HFF-Myc (cell line): Measurements from ENCODE around the gene ANKS1A.

Source experiments
- DNase-seq: peaks from one replicate; pipeline ENCODE4 v3.0.0-alpha.2; 2011; ENCODE audit warnings: low read depth; ENCODE audit errors: extremely low read depth
- H3K4me3 ChIP-seq: replicated peaks from 2 replicates; pipeline ENCODE4 v1.5.1; 2011; ENCODE audit warnings: low read depth, mild to moderate bottlenecking, control low read depth, low read length
- TF ChIP-seq, protein P1 (sequence below): IDR thresholded peaks from 2 replicates; pipeline ENCODE4 v1.5.1; 2012; ENCODE audit warnings: mild to moderate bottlenecking, low read depth, low read length, control low read depth; ENCODE audit errors: missing control alignments

ANKS1A gene

DNA sequence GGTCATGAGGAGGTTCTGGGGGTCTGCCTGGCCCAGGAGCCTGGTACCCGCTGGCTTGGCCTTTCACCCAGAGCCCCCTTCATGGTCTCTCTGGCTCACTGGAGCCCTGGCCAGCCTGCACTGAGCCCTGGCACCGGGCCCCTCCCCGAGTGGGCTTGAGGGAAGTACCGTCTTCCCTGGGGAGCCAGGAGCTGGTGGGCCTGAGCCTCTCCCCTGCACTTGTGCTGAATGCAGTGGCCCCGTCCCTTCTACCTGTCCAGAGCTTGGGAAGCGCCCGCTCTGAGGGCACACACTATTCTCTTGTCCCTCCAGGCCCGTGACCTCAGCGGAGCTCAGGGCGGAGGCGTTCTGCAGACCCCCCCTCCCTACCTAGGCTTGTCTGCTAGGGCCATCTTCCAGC, 189.8 kb downstream of the ANKS1A start:
- no peak overlapping the region for H3K4me3 ChIP-seq

DNA sequence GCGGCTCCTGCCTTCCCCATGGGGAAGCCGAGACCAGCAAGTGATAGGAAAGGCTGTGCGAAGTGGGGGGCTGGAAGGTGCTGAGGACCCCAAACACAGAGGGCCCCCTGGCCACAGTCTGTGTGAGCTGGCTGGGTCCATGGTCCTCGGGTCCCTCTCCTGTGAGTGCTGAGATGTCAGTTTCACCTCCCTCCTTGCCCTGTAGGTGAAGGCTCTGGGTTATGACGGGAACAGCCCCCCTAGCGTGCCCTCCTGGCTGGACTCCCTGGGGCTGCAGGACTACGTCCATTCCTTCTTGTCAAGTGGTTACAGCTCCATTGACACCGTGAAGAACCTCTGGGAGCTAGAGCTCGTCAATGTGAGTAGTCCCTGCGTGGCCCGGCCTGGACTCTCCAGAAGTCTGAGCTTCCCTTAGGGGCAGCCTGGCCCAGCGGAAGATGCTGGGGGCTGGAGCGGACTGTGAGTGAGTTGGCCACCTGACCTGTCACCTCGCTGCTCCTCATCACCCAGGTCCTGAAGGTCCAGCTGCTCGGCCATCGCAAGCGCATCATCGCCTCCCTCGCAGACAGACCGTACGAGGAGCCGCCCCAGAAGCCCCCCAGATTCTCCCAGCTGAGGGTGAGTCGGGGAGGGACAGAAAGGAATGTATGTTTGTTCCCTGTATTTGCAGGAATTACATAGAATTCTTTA, 190.4 kb downstream of the ANKS1A start:
- TF ChIP-seq, protein P1, sequence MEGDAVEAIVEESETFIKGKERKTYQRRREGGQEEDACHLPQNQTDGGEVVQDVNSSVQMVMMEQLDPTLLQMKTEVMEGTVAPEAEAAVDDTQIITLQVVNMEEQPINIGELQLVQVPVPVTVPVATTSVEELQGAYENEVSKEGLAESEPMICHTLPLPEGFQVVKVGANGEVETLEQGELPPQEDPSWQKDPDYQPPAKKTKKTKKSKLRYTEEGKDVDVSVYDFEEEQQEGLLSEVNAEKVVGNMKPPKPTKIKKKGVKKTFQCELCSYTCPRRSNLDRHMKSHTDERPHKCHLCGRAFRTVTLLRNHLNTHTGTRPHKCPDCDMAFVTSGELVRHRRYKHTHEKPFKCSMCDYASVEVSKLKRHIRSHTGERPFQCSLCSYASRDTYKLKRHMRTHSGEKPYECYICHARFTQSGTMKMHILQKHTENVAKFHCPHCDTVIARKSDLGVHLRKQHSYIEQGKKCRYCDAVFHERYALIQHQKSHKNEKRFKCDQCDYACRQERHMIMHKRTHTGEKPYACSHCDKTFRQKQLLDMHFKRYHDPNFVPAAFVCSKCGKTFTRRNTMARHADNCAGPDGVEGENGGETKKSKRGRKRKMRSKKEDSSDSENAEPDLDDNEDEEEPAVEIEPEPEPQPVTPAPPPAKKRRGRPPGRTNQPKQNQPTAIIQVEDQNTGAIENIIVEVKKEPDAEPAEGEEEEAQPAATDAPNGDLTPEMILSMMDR, result no peak
- no peak overlapping the region for H3K4me3 ChIP-seq
- DNase-seq, result no peak

More for the DNA sequence above, 189.8 kb downstream of the ANKS1A start:
- DNase-seq, result no peak
- TF ChIP-seq, protein P1, result no peak

DNA sequence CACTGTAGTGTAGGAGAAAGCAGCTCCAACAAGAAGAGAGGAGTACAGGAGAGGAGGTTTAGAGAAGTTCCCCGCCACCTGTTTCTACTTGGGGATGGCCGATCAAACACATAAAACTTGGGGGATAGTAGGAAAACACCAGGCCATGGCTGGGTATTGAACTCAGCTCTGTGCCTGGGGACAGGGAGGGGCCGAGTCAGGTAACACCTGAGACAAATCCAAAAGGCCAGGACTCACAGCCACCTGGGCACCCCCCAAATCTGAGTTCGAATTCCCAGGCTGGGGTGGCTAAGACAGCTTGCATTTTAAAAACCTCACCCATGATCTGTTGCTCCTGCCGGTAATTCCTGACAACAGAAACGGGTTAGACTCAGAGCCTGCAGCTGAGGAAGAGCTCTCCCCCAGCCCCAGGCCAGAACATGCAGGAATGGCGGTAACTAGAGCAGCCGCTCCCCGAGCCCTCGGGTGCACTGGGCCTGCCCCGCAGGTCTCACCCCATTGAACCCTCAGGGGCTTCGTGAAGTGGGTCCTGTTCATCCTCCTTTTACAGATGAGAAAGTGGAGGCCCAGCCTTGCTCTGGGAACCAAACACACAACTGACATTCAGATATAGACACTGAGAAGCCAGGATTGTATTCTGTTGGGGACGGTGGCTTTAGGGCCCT, 191.1 kb downstream of the ANKS1A start:
- DNase-seq, result no peak
- no peak overlapping the region for H3K4me3 ChIP-seq
- TF ChIP-seq, protein P1, result no peak

DNA sequence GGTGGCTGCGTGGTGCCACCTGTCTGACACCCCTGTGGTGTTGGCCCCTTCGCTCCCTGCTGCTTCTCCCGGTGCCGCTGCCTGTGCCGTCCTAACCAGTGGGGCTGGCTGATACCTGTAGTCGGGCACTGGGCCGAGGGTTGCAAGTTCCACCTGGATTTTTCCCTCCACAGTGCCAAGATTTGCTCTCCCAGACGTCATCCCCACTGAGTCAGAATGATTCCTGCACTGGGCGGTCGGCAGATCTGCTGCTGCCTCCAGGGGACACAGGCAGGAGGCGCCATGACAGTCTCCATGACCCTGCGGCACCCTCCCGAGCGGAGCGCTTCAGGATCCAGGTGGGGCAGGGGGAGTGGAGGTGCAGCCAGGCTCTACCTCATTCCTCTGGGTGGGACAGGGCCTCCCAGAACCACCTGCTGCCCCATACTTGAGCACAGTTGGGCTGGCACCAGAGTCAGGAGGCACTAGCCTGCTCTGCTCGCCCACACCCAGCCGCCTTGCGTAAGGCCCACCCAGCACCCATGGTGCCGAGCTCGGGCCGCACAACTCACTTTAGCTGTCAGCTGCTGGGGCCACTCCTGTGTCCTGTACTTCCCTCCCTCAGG, 191.9 kb downstream of the ANKS1A start:
- no peak overlapping the region for H3K4me3 ChIP-seq
- TF ChIP-seq, protein P1, result no peak
- no peak for DNase-seq

DNA sequence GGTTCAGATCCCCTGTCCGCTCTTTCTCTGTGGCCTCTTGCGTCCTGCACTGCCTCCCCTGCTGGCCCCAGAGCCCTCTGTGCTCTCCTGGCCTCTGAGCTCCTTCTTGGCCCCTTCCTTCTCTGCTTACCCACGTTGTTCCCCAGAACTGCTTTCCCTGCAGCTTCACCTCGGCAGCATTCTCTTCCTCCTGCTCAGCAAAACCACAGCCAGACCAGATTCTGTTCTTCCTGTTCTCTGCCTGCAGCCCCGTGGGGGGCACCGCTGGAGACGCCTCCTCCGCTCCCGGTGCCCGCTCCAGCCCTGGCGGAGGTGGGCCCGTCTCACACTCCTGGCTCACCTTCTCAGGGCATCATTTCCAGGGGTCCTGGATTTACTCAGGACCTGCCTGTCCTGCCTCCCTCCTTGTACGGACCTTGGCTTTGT, 192.4 kb downstream of the ANKS1A start:
- no peak for DNase-seq
- no peak overlapping the region for H3K4me3 ChIP-seq
- TF ChIP-seq, protein P1, result no peak

DNA sequence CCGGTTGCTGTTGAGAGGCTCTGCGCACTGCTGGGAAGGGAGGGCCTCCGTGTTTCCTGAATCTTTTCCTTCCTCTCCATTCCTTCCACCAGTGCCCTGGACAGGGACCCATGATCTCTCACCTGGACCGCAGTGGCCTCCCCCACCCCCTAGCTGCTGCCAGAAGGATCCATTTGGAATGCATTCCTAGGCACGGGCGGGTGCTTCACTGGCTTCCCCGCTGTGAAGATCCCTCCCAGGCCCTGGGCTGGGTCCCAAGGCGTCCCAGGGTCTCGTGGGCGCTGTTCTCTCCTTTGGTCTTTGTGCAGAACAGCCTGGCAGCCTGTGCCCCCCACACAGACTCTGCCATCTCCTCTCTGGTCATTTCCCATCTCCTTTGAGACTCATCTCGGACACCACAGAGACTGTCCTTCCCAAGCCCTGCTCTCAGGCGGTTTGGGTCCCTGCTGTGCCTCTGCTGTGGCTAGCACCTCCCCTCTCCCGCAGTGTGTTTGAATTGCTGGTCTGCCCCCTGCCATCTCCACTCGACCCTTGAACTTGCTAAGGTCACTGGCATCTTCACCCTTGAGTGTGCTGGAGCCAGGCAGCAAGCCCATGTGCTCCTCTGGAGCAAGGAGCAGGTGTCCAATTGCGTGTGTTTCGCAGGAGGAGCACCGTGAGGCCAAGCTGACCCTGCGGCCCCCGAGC, 193.1 kb downstream of the ANKS1A start:
- H3K4me3 ChIP-seq, result no peak overlapping the region
- TF ChIP-seq, protein P1, result no peak
- no peak for DNase-seq
